NOMO-1 (cell line): Measurements from ENCODE around the gene CTNND1.
"Not testable (repeated sequence)": the region's sequence is repeated elsewhere in the genome, so short reads cannot be mapped to it uniquely, and the experiment has no call there.

Experiments
- DNase-seq, 2 experiments: peaks; one replicate each; lab custom pipeline; 2025; ENCODE audit not compliant: unreplicated experiment in 2 of 2; lab: John Stamatoyannopoulos, UW

The CTNND1 gene, protein sequence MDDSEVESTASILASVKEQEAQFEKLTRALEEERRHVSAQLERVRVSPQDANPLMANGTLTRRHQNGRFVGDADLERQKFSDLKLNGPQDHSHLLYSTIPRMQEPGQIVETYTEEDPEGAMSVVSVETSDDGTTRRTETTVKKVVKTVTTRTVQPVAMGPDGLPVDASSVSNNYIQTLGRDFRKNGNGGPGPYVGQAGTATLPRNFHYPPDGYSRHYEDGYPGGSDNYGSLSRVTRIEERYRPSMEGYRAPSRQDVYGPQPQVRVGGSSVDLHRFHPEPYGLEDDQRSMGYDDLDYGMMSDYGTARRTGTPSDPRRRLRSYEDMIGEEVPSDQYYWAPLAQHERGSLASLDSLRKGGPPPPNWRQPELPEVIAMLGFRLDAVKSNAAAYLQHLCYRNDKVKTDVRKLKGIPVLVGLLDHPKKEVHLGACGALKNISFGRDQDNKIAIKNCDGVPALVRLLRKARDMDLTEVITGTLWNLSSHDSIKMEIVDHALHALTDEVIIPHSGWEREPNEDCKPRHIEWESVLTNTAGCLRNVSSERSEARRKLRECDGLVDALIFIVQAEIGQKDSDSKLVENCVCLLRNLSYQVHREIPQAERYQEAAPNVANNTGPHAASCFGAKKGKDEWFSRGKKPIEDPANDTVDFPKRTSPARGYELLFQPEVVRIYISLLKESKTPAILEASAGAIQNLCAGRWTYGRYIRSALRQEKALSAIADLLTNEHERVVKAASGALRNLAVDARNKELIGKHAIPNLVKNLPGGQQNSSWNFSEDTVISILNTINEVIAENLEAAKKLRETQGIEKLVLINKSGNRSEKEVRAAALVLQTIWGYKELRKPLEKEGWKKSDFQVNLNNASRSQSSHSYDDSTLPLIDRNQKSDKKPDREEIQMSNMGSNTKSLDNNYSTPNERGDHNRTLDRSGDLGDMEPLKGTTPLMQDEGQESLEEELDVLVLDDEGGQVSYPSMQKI

GRCh38 chr11:57761301-57762234, at the start of gene CTNND1:
Gene CTNND1, plus strand, starts transcription at chr11:57761802. Its CDS starts 29,677 bp downstream, at chr11:57791479.
- DNase-seq: no peak

GRCh38 chr11:57712256-57713150, 49.1 kb upstream of the CTNND1 start, which contains the start of gene TMX2:
Gene TMX2, plus strand, starts transcription at chr11:57712593. Its CDS starts 26 bp downstream, at chr11:57712619.
- peak; percentile 99 to 100 for DNase-seq

GRCh38 chr11:57713835-57714234, 47.8 kb upstream of the CTNND1 start:
- no peak for DNase-seq

DNA sequence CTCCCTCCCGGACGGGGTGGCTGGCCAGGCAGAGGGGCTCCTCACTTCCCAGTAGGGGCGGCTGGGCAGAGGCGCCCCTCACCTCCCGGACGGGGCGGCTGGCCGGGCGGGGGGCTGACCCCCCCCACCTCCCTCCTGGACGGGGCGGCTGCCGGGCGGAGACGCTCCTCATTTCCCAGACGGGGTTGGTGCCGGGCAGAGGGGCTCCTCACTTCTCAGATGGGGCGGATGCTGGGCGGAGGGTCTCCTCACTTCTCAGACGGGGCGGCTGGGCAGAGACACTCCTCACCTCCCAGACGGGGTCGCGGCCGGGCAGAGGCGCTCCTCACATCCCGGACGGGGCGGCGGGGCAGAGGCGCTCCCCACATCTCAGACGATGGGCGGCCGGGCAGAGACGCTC, 44.9 kb upstream of the CTNND1 start:
- not testable (repeated sequence) for DNase-seq

DNA sequence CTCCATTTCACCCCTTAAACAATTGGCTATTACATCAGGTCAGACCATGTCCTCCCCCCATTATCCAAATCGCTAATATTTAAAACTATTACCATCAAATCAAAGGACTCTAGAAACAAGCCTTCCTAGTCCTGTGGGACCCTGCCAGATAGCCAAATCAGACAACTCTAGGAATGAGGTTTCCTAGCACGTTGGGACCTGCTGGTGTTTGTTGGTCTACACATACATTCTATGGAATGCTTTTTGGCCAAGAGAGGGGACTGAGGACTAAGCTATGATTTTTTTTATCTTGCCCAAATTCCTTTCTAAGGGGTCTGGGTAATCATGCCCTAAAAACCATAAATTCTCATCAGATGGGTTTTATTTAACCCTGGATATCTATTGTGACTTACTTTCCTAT, 34.4 kb upstream of the CTNND1 start:
- DNase-seq: no peak

DNA sequence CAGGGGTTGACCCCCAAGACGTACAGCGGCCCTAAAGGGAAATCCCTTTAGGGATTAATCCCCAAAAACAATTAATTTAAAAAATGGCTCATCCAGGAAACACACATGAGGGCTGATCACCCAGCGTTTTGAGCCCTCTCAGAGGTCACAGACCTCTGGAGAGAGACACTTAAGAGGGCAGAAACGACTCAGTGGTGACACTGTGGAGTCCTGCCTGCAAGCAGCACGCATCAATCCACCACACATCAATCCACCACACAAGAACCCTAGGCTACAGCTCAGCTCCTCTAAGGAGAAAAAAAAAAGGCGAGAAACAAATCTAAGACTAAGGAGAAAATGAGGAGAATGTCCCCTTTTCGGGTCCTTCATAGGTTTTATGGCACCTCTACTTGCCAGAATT, 32.8 kb upstream of the CTNND1 start:
- no peak for DNase-seq

GRCh38 chr11:57729479-57729878, 32.1 kb upstream of the CTNND1 start:
- no peak for DNase-seq

DNA sequence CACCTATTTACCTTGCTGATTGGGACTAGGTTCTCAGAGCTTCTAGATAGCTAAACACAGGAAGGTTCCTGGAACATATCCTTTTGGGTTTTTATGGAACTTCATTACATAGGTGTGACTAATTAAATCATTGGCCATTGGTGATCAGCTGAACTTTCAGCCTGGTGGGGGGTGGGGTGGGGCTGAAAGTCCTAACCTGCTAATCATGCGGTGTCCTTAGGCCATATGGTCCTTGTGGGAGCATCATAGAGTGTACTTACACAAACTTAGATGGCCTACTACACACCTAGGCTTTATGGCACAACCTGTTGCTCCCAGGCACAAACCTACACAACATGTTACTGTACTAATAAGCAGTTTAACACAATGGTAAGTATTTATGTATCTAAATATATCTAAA, 28.9 kb upstream of the CTNND1 start:
- no peak for DNase-seq

DNA sequence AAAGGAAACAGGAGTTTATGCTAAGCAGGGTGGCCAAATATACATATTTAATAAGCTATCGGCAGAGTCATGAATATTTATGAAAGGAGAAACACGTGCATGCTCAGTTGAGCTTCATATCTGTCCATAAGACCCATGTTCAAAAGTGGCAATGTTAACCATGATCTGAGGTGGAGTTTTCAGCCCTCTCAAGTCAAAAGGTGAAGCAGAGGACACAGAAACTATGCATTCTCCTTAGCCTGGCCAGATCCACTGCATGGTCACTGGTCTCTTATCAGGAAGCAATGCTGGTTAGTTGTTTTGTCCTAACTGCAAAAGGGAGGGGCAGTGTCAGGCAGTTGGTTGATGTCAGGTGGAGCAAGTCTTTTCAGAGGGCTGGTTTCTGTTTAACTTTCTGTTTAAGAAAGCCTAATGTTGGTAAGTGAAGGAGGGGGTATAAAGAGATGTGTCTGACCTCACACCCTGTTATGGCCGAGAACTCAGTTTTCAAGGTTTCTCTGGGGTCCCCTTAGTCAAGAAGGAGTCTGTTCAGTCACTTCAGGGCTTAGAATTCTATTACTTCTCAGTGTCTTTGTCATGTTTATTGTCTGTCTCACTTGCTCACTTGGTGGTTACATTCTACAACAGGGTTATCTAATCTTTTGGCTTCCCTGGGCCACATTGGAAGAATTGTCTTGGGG, 25.8 kb upstream of the CTNND1 start:
- no peak for DNase-seq

GRCh38 chr11:57741132-57742086, 20.2 kb upstream of the CTNND1 start, which contains the start of gene SELENOH:
Gene SELENOH, plus strand, starts transcription at chr11:57741491. Its CDS starts 105 bp downstream, at chr11:57741596.
- DNase-seq: peak; percentile 93 to 98

- DNase-seq: peak; percentile 3 to 13
Measured at GRCh38 chr11:57742087-57742452, 19.5 kb upstream of the CTNND1 start.

DNA sequence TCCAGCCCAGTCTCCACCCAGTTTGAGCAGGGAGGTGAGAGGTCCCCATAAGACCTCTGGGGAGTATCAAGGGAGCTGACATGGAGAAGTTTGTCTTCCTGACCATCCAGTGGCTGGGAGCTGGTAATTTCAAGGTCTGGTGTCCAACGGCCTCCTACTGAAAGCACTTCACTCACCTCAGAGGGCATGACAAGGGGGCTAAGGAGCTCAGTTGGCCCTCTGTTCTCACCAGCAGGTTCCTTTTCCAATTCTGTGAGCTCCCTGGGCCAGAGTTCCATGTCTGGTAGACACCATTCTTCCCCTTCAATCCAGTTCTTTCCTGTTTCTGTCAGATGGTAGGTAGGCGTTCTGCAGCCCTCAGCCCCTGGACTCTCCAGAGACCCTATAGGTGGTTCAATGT, 17.2 kb upstream of the CTNND1 start:
- no peak for DNase-seq

- DNase-seq: no peak
Measured at GRCh38 chr11:57745206-57745605, 16.4 kb upstream of the CTNND1 start.

DNA sequence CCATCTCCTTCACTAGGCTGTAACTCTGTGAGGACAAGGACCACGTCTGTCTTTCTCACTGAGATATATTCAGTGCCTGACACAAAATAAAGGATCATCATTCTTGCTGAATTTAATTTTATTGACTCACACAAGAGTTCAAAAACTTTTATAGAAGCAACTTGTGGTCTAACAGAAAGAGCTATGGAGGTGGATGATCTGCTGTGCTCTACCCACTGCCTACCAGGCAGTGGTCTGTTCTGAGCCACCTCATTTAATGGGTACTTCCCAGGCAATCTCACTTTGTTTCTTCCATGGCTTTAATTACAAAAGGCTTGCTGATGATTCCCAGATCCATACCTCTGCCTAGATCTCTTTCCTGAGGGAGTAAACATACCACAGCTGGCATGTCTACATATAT, 14.7 kb upstream of the CTNND1 start:
- no peak for DNase-seq

- DNase-seq: no peak
Measured at GRCh38 chr11:57751176-57751575, 10.4 kb upstream of the CTNND1 start.

DNA sequence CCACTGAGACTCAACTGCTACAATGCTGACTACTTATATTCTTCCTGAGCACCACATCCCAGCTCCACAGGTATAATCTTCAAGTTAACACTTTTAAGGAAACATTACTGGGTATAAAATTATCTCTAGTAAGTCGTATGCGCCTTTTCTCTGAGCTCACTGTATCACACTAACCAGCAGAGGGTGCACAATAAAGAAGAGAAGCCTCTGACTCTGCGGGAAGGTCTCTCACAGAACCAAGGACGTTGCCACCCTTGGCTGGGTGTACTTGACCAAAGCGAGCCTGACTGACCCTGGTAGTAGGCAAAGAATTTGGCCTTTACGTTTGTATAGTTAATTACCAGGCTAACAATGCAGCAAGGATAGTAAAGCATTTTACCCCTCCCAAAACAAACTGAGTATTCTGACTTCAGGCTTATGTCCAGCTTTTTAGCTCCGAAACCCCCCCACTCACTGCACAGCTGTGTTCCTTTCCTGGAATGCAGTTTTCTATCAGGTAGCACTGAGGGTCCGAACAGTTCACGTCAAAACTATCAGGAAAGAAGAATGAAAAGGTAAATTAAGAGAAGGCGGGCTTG, 9.8 kb upstream of the CTNND1 start, which contains the start of gene BTBD18:
BTBD18 (minus strand) TSS at position 144 of the 578 bp plus-strand sequence. CDS start 631 bp downstream, outside the sequence.
- no peak for DNase-seq

GRCh38 chr11:57752954-57753353, 8.6 kb upstream of the CTNND1 start:
- no peak for DNase-seq
